GM12801 (cell line): ENCODE results near the gene CYP4Z1.

Source experiments
- CTCF ChIP-seq: IDR thresholded peaks from one replicate; pipeline ENCODE4 v1.5.1; 2011; ENCODE audit warnings: control low read depth; ENCODE audit not compliant: insufficient read length; ENCODE audit errors: extremely low read depth

CYP4Z1 gene

GRCh38 chr1:47067097-47067594 is at the start of gene CYP4Z1:
Gene CYP4Z1, plus strand, starts transcription at chr1:47067231. Its CDS starts 260 bp downstream, at chr1:47067491.
- TF ChIP-seq CTCF = no peak

- TF ChIP-seq CTCF = no peak
Measured at GRCh38 chr1:47021070-47021469, 46.0 kb upstream of the CYP4Z1 start.

- no peak for TF ChIP-seq CTCF
Measured at GRCh38 chr1:47023268-47024140, 43.5 kb upstream of the CYP4Z1 start, which contains the start of gene CYP4X1. Gene CYP4X1, plus strand, starts transcription at chr1:47023669. Its CDS starts 149 bp downstream, at chr1:47023818.

- TF ChIP-seq CTCF = no peak
Measured at GRCh38 chr1:47024141-47024801, 42.8 kb upstream of the CYP4Z1 start.

GRCh38 chr1:47030170-47030805 is 36.7 kb upstream of the CYP4Z1 start:
- TF ChIP-seq CTCF = no peak

- no peak for TF ChIP-seq CTCF
Measured at GRCh38 chr1:47031059-47031458, 36.0 kb upstream of the CYP4Z1 start.

GRCh38 chr1:47031585-47031984 is 35.4 kb upstream of the CYP4Z1 start:
- no peak for TF ChIP-seq CTCF
